ENCODE measurements around the gene GMDS.

The GMDS gene

GRCh38 chr6:2258112-2258511 is 12.7 kb upstream of the GMDS start:
- Histone ChIP-seq H4K8ac (ENCODE audit: low read depth, low read length) (no peak overlapping the region), H4K12ac (ENCODE audit: low read depth, low read length) (no peak overlapping the region), H3K4ac (ENCODE audit: low read depth, low read length) (no peak overlapping the region), H3K27me3 (ENCODE audit: insufficient read depth, low read length) (no peaks in the 10 kb centered on the region), H3K18ac (ENCODE audit: low read length) (no peak overlapping the region), H4K91ac (ENCODE audit: low read depth, low read length) (no peak overlapping the region), H2BK12ac (ENCODE audit: low read length) (no peak overlapping the region), H3K4me1 (ENCODE audit: control insufficient read depth in 1 of 2, insufficient read depth in 2 of 2, low read length in 2 of 2) (no peaks in the 10 kb centered on the region), H3K79me2 (ENCODE audit: control insufficient read depth, insufficient read depth, low read length, poor library complexity) (no peaks in the 10 kb centered on the region), H3K23ac (ENCODE audit: low read length) (no peak overlapping the region), H3K14ac (ENCODE audit: low read length) (no peak overlapping the region), H3K36me3 (ENCODE audit: control insufficient read depth in 1 of 2, insufficient read depth in 2 of 2, low read length in 2 of 2) (no peaks in the 10 kb centered on the region), H3K4me2 (ENCODE audit: low read length) (no peak overlapping the region), H3K9ac (ENCODE audit: low read length) (no peak overlapping the region), H2AFZ (ENCODE audit: insufficient read depth, low read length, poor library complexity) (no peak overlapping the region), H3K79me1 (ENCODE audit: low read length) (no peaks in the 10 kb centered on the region), H2BK120ac (ENCODE audit: insufficient read depth, low read length, poor library complexity) (no peak overlapping the region), H3K27ac (ENCODE audit: low read depth, low read length) (no peak overlapping the region), H2AK5ac (ENCODE audit: low read length) (no peak overlapping the region), H3K4me3 (ENCODE audit: low read depth, low read length) (no peak overlapping the region), H2BK5ac (ENCODE audit: low read depth, low read length, poor library complexity) (no peak overlapping the region), H3K9me3 (ENCODE audit: insufficient read depth, low read depth, low read length) (no peaks in the 10 kb centered on the region)
- WGBS (ENCODE audit: extremely low coverage, insufficient coverage, insufficient read length): no CpG with 5 or more reads among the region's 3 CpGs
- DNase-seq: no peak

GRCh38 chr6:2257363-2257762 is 12.0 kb upstream of the GMDS start:
- Histone ChIP-seq H3K36me3 (ENCODE audit: control insufficient read depth in 1 of 2, insufficient read depth in 2 of 2, low read length in 2 of 2) (no peaks in the 10 kb centered on the region), H3K79me1 (ENCODE audit: low read length) (no peaks in the 10 kb centered on the region), H3K79me2 (ENCODE audit: control insufficient read depth, insufficient read depth, low read length, poor library complexity) (no peaks in the 10 kb centered on the region), H3K27ac (ENCODE audit: low read depth, low read length) (no peak overlapping the region), H3K4me3 (ENCODE audit: low read depth, low read length) (no peak overlapping the region), H4K8ac (ENCODE audit: low read depth, low read length) (no peak overlapping the region), H2BK12ac (ENCODE audit: low read length) (no peak overlapping the region), H2BK120ac (ENCODE audit: insufficient read depth, low read length, poor library complexity) (no peak overlapping the region), H3K14ac (ENCODE audit: low read length) (no peak overlapping the region), H3K18ac (ENCODE audit: low read length) (no peak overlapping the region), H3K23ac (ENCODE audit: low read length) (no peak overlapping the region), H4K91ac (ENCODE audit: low read depth, low read length) (no peak overlapping the region), H4K12ac (ENCODE audit: low read depth, low read length) (no peak overlapping the region), H3K4me2 (ENCODE audit: low read length) (no peak overlapping the region), H2BK5ac (ENCODE audit: low read depth, low read length, poor library complexity) (no peak overlapping the region), H3K9me3 (ENCODE audit: insufficient read depth, low read depth, low read length) (no peaks in the 10 kb centered on the region), H3K4ac (ENCODE audit: low read depth, low read length) (no peak overlapping the region), H3K4me1 (ENCODE audit: control insufficient read depth in 1 of 2, insufficient read depth in 2 of 2, low read length in 2 of 2) (no peaks in the 10 kb centered on the region), H2AK5ac (ENCODE audit: low read length) (no peak overlapping the region), H3K9ac (ENCODE audit: low read length) (no peak overlapping the region), H3K27me3 (ENCODE audit: insufficient read depth, low read length) (no peaks in the 10 kb centered on the region), H2AFZ (ENCODE audit: insufficient read depth, low read length, poor library complexity) (no peak overlapping the region)
- no peak for DNase-seq

GRCh38 chr6:2254747-2255146 is 9.3 kb upstream of the GMDS start:
- H3K4ac ChIP-seq (ENCODE audit: low read depth, low read length): no peak overlapping the region
- no peaks in the 10 kb centered on the region for H3K9me3 ChIP-seq (ENCODE audit: insufficient read depth, low read depth, low read length)
- H2AK5ac ChIP-seq (ENCODE audit: low read length): no peak overlapping the region
- no peak overlapping the region for H3K23ac ChIP-seq (ENCODE audit: low read length)
- no peaks in the 10 kb centered on the region for H3K4me1 ChIP-seq (ENCODE audit: control insufficient read depth in 1 of 2, insufficient read depth in 2 of 2, low read length in 2 of 2)
- no CpG with 5 or more reads among the region's 3 CpGs for WGBS (ENCODE audit: extremely low coverage, insufficient coverage, insufficient read length)
- H4K12ac ChIP-seq (ENCODE audit: low read depth, low read length): no peak overlapping the region
- H3K27ac ChIP-seq (ENCODE audit: low read depth, low read length): no peak overlapping the region
- H2BK5ac ChIP-seq (ENCODE audit: low read depth, low read length, poor library complexity): no peak overlapping the region
- H3K9ac ChIP-seq (ENCODE audit: low read length): no peak overlapping the region
- no peak overlapping the region for H4K8ac ChIP-seq (ENCODE audit: low read depth, low read length)
- no peak overlapping the region for H3K18ac ChIP-seq (ENCODE audit: low read length)
- no peak overlapping the region for H4K91ac ChIP-seq (ENCODE audit: low read depth, low read length)
- H3K27me3 ChIP-seq (ENCODE audit: insufficient read depth, low read length): no peaks in the 10 kb centered on the region
- H3K79me2 ChIP-seq (ENCODE audit: control insufficient read depth, insufficient read depth, low read length, poor library complexity): no peaks in the 10 kb centered on the region
- H2BK120ac ChIP-seq (ENCODE audit: insufficient read depth, low read length, poor library complexity): no peak overlapping the region
- H2BK12ac ChIP-seq (ENCODE audit: low read length): no peak overlapping the region
- no peak for DNase-seq
- H3K36me3 ChIP-seq (ENCODE audit: control insufficient read depth in 1 of 2, insufficient read depth in 2 of 2, low read length in 2 of 2): no peaks in the 10 kb centered on the region
- H3K4me2 ChIP-seq (ENCODE audit: low read length): no peak overlapping the region
- H3K14ac ChIP-seq (ENCODE audit: low read length): no peak overlapping the region
- H3K79me1 ChIP-seq (ENCODE audit: low read length): no peaks in the 10 kb centered on the region
- no peak overlapping the region for H2AFZ ChIP-seq (ENCODE audit: insufficient read depth, low read length, poor library complexity)
- H3K4me3 ChIP-seq (ENCODE audit: low read depth, low read length): no peak overlapping the region

- H3K79me2 ChIP-seq (ENCODE audit: control insufficient read depth, insufficient read depth, low read length, poor library complexity): peaks cover 6% of the 10 kb centered on the region
- H3K14ac ChIP-seq (ENCODE audit: low read length): no peak overlapping the region
- H4K12ac ChIP-seq (ENCODE audit: low read depth, low read length): no peak overlapping the region
- H3K4me3 ChIP-seq (ENCODE audit: low read depth, low read length): no peak overlapping the region
- no peak overlapping the region for H3K18ac ChIP-seq (ENCODE audit: low read length)
- H2AK5ac ChIP-seq (ENCODE audit: low read length): no peak overlapping the region
- no peak overlapping the region for H3K23ac ChIP-seq (ENCODE audit: low read length)
- H2BK120ac ChIP-seq (ENCODE audit: insufficient read depth, low read length, poor library complexity): no peak overlapping the region
- H3K27ac ChIP-seq (ENCODE audit: low read depth, low read length): no peak overlapping the region
- no peak overlapping the region for H4K91ac ChIP-seq (ENCODE audit: low read depth, low read length)
- H3K9me3 ChIP-seq (ENCODE audit: insufficient read depth, low read depth, low read length): no peaks in the 10 kb centered on the region
- H3K9ac ChIP-seq (ENCODE audit: low read length): no peak overlapping the region
- H2BK5ac ChIP-seq (ENCODE audit: low read depth, low read length, poor library complexity): no peak overlapping the region
- H3K27me3 ChIP-seq (ENCODE audit: insufficient read depth, low read length): no peaks in the 10 kb centered on the region
- peaks cover 6 to 8% of the 10 kb centered on the region in 2 experiments for H3K4me1 ChIP-seq (ENCODE audit: control insufficient read depth in 1 of 2, insufficient read depth in 2 of 2, low read length in 2 of 2)
- no peak overlapping the region for H3K4ac ChIP-seq (ENCODE audit: low read depth, low read length)
- peaks cover 6% of the 10 kb centered on the region for H3K79me1 ChIP-seq (ENCODE audit: low read length)
- no peak overlapping the region for H2AFZ ChIP-seq (ENCODE audit: insufficient read depth, low read length, poor library complexity)
- WGBS (ENCODE audit: extremely low coverage, insufficient coverage, insufficient read length): no CpG with 5 or more reads among the region's 7 CpGs
- H2BK12ac ChIP-seq (ENCODE audit: low read length): no peak overlapping the region
- no peak overlapping the region for H3K4me2 ChIP-seq (ENCODE audit: low read length)
- H4K8ac ChIP-seq (ENCODE audit: low read depth, low read length): no peak overlapping the region
- no peak for DNase-seq
- no peaks in the 10 kb centered on the region for H3K36me3 ChIP-seq (ENCODE audit: control insufficient read depth in 1 of 2, insufficient read depth in 2 of 2, low read length in 2 of 2)
Measured at GRCh38 chr6:2249126-2249525, 3.7 kb upstream of the GMDS start.
